Stimulated activated memory B cell treated with anti-CD40 and anti-IgM and Interleukin-4, amounts not matched to agents 10 μg/mL and 1 μg/mL and 100 μg/mL, for 72 hours (primary cell): Measurements from ENCODE around the gene TRABD2B.

ENCODE experiments used
- ATAC-seq: fragments of 150-1000 bp; cut with Tn5 transposase; 2 replicates; pipeline ENCODE4 v1.10.0; 2021
- H3K27ac Mint-ChIP-seq: one replicate; pipeline ENCODE4 v1.8.0; 2022; ENCODE audit warnings: mild to moderate bottlenecking, mixed read lengths
- H3K27me3 Mint-ChIP-seq: one replicate; pipeline ENCODE4 v1.8.0; 2022; ENCODE audit warnings: mixed read lengths
- H3K36me3 Mint-ChIP-seq: one replicate; pipeline ENCODE4 v1.8.0; 2022; ENCODE audit warnings: mixed read lengths
- H3K4me1 Mint-ChIP-seq: one replicate; pipeline ENCODE4 v1.8.0; 2022; ENCODE audit warnings: mixed read lengths
- H3K4me3 Mint-ChIP-seq: one replicate; pipeline ENCODE4 v1.8.0; 2022; ENCODE audit warnings: mild to moderate bottlenecking, moderate library complexity, mixed read lengths
- H3K9me3 Mint-ChIP-seq: one replicate; pipeline ENCODE4 v1.8.0; 2022; ENCODE audit warnings: mixed read lengths

The TRABD2B gene

GRCh38 chr1:47772960-47773682 lies 224.1 kb downstream of the TRABD2B start:
- Mint-ChIP-seq H3K9me3 (no peaks in the 10 kb centered on the region), H3K27me3 (peaks cover 21% of the 10 kb centered on the region), H3K4me1 (no peaks in the 10 kb centered on the region), H3K36me3 (no peaks in the 10 kb centered on the region), H3K27ac (no peak overlapping the region), H3K4me3 (no peak overlapping the region)
- no peak for ATAC-seq

- no peaks in the 10 kb centered on the region for H3K9me3 Mint-ChIP-seq
- H3K27me3 Mint-ChIP-seq = peaks cover 13% of the 10 kb centered on the region
- ATAC-seq = no peak
- no peaks in the 10 kb centered on the region for H3K4me1 Mint-ChIP-seq
- H3K36me3 Mint-ChIP-seq = no peaks in the 10 kb centered on the region
- H3K4me3 Mint-ChIP-seq = no peak overlapping the region
- no peak overlapping the region for H3K27ac Mint-ChIP-seq
Measured at GRCh38 chr1:47772281-47772680, 224.9 kb downstream of the TRABD2B start.

GRCh38 chr1:47771751-47772150 lies 225.4 kb downstream of the TRABD2B start:
- Mint-ChIP-seq H3K4me1 (no peaks in the 10 kb centered on the region), H3K27ac (no peak overlapping the region), H3K9me3 (no peaks in the 10 kb centered on the region), H3K36me3 (no peaks in the 10 kb centered on the region), H3K27me3 (peaks cover 13% of the 10 kb centered on the region), H3K4me3 (no peak overlapping the region)
- ATAC-seq = no peak

DNA sequence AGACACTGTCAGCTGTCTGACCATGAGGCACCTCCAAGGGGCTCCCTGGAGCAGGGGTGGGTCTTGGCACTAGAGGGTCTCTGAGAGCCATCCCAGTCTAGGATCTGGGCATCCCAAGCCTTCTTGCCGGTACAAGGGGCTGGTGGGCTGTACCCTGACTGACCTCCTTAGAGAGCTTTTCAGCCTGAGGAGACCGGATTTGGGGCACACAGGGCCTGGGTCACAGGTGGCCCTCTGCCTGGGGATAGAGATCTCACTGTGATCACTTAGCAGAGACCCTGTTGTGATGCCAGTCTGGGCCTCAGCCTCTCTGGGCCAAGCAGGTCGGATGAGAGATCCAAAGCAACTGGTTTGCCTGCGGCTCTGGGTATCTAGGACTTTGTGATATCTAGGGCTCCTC lies 227.2 kb downstream of the TRABD2B start:
- ATAC-seq = no peak
- Mint-ChIP-seq H3K4me1 (no peaks in the 10 kb centered on the region), H3K27me3 (peaks cover 20% of the 10 kb centered on the region), H3K27ac (no peak overlapping the region), H3K36me3 (no peaks in the 10 kb centered on the region), H3K9me3 (no peaks in the 10 kb centered on the region), H3K4me3 (no peak overlapping the region)

- Mint-ChIP-seq H3K9me3 (no peaks in the 10 kb centered on the region), H3K27me3 (peaks cover 21% of the 10 kb centered on the region), H3K4me1 (no peaks in the 10 kb centered on the region), H3K36me3 (no peaks in the 10 kb centered on the region), H3K27ac (no peak overlapping the region), H3K4me3 (no peak overlapping the region)
- no peak for ATAC-seq
Measured at GRCh38 chr1:47769295-47769694, 227.9 kb downstream of the TRABD2B start.

- no peak for ATAC-seq
- no peaks in the 10 kb centered on the region for H3K36me3 Mint-ChIP-seq
- peaks cover 21% of the 10 kb centered on the region for H3K27me3 Mint-ChIP-seq
- no peaks in the 10 kb centered on the region for H3K9me3 Mint-ChIP-seq
- H3K27ac Mint-ChIP-seq = no peak overlapping the region
- no peaks in the 10 kb centered on the region for H3K4me1 Mint-ChIP-seq
- no peak overlapping the region for H3K4me3 Mint-ChIP-seq
Measured at GRCh38 chr1:47767741-47768100, 229.5 kb downstream of the TRABD2B start.

DNA sequence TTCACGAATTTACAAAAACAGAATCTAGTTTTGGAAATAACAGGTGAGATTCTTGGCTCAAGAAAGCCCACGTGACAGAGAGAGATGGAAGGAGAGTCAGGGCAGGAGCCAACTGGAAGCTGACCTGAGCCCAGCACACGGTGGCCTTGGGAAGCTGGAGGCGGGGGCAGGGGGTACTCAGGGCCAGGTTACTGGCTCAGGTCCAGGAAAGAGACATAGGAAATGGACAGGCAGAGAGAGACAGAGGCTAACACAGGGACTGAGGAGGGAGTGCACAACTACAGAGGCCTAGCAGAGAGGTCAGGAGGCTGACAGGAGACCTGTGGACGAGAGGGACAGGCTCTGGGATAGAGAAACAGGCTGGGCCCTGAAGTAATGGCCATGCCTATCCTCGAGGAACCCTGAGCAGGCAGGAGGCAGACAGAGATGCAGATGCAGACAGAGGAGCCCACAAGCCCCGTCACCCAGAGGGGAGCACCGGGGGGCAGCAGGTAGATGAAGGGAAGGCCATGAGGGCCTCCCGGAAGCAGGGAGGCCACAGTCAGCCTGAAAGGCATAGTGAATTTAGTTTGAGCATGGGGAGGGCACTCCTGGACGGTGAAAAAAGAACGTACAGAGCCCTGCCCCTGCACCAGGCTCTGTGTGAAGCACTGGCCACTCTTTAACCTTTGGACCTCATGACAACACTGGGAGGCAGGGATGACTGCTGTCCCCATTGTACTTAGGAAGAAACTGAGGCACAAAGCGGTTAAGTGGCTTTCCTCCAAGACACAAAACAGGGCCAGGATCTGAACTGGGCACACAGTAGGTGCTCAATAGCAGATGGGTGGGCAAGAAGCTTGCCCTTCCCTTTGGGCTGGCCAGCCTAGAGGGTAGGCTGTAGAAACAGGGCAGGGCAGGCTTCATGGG lies 230.1 kb downstream of the TRABD2B start:
- no peak for ATAC-seq
- Mint-ChIP-seq H3K9me3 (no peaks in the 10 kb centered on the region), H3K27me3 (peaks cover 21% of the 10 kb centered on the region), H3K4me1 (no peaks in the 10 kb centered on the region), H3K4me3 (no peak overlapping the region), H3K36me3 (no peaks in the 10 kb centered on the region), H3K27ac (no peak overlapping the region)

DNA sequence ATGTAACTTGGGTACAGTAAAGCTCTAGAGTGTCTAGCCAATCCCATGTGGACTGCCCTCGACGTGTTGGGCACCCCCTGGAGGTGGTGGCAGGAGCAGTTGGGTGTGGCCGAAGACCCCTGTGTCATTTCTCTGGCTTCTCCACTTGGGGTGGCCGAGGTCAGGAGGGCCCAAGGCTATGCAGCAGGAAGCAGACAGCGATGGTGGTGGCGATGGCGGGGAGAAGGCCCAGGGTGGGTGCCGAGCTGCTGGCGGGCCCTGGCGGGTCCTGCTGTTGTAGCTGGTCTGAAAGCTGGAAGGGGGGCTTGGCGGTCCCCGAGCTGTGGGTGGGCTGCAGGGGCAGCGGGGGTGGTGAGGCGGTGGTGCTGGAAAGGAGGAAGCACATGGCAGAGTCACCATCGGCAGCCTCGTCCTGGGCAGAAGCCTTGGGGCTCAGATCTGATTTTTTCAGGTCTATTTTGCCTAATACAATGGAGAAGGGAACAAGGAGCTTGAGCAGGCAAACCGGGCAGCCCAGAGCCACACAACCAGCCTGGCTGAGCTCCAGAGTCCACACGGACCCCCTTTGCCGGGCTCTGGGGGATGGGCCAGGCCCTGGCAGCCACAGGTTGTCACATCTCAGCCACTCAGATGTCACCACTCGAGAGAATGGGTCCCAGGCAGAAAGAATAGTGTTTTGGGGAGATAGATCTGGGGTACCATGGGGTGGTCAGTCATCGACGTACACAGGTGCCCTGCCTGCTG lies 231.3 kb downstream of the TRABD2B start:
- H3K9me3 Mint-ChIP-seq = no peaks in the 10 kb centered on the region
- H3K4me1 Mint-ChIP-seq = no peaks in the 10 kb centered on the region
- no peak overlapping the region for H3K27ac Mint-ChIP-seq
- no peak for ATAC-seq
- no peaks in the 10 kb centered on the region for H3K36me3 Mint-ChIP-seq
- H3K4me3 Mint-ChIP-seq = no peak overlapping the region
- H3K27me3 Mint-ChIP-seq = peaks cover 9% of the 10 kb centered on the region

GRCh38 chr1:47765236-47765635 lies 231.9 kb downstream of the TRABD2B start:
- Mint-ChIP-seq H3K36me3 (no peaks in the 10 kb centered on the region), H3K9me3 (no peaks in the 10 kb centered on the region), H3K4me3 (no peak overlapping the region), H3K4me1 (no peaks in the 10 kb centered on the region), H3K27ac (no peak overlapping the region), H3K27me3 (peaks cover 9% of the 10 kb centered on the region)
- no peak for ATAC-seq

GRCh38 chr1:47764461-47765046 lies 232.6 kb downstream of the TRABD2B start:
- Mint-ChIP-seq H3K4me1 (no peaks in the 10 kb centered on the region), H3K27me3 (peaks cover 13% of the 10 kb centered on the region), H3K36me3 (no peaks in the 10 kb centered on the region), H3K4me3 (no peak overlapping the region), H3K27ac (no peak overlapping the region), H3K9me3 (no peaks in the 10 kb centered on the region)
- no peak for ATAC-seq

DNA sequence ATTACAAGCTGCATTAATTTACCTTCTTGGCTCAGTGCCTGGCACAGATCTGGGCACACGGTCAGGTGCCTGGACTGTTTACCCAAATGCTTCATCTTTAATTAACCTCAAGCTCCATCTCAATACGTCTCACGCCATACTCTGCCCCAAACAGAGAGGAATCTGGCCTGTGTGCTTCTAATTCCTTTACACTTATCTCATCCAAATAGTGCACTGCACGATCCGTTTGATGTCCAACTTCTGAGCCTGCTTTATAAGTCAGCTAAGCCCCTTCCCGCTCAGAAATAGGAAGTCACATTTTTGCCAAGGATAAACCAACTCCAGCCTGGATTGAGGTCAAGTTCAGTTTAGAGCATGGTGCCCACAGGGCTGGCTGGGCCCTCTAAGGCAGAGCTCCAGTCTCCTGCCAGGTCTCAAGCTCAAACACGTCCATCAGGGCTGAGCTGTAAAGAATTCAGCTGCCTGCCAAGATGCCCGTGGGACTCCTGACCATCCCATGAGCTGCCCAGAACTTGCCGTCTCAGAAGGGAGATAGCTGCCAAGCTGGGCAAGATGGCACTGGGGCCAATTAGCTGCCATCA lies 233.5 kb downstream of the TRABD2B start:
- H3K4me1 Mint-ChIP-seq = no peaks in the 10 kb centered on the region
- H3K4me3 Mint-ChIP-seq = no peak overlapping the region
- peaks cover 17% of the 10 kb centered on the region for H3K27me3 Mint-ChIP-seq
- no peak overlapping the region for H3K27ac Mint-ChIP-seq
- no peaks in the 10 kb centered on the region for H3K9me3 Mint-ChIP-seq
- no peak for ATAC-seq
- H3K36me3 Mint-ChIP-seq = no peaks in the 10 kb centered on the region

- Mint-ChIP-seq H3K4me1 (no peaks in the 10 kb centered on the region), H3K4me3 (no peak overlapping the region), H3K36me3 (no peaks in the 10 kb centered on the region), H3K27ac (no peak overlapping the region), H3K27me3 (peaks cover 29% of the 10 kb centered on the region), H3K9me3 (no peaks in the 10 kb centered on the region)
- no peak for ATAC-seq
Measured at GRCh38 chr1:47761974-47762373, 235.2 kb downstream of the TRABD2B start.

GRCh38 chr1:47761201-47761930 lies 235.8 kb downstream of the TRABD2B start:
- Mint-ChIP-seq H3K27ac (no peak overlapping the region), H3K9me3 (no peaks in the 10 kb centered on the region), H3K36me3 (no peaks in the 10 kb centered on the region), H3K4me1 (no peaks in the 10 kb centered on the region), H3K27me3 (peaks cover 35% of the 10 kb centered on the region), H3K4me3 (no peak overlapping the region)
- ATAC-seq = no peak

GRCh38 chr1:47759936-47760629 lies 237.1 kb downstream of the TRABD2B start:
- Mint-ChIP-seq H3K27ac (no peak overlapping the region), H3K9me3 (no peaks in the 10 kb centered on the region), H3K27me3 (peaks cover 30% of the 10 kb centered on the region), H3K36me3 (no peaks in the 10 kb centered on the region), H3K4me1 (no peaks in the 10 kb centered on the region), H3K4me3 (no peak overlapping the region)
- ATAC-seq = no peak
